22Rv1 (cell line): ENCODE measurements around the gene ZNF574.

Source experiments
- CTCF ChIP-seq: fragments of 450-650 bp; IDR thresholded peaks from 2 replicates; pipeline ENCODE4 v1.5.1; 2017; ENCODE audit warnings: mild to moderate bottlenecking
- ZFX ChIP-seq: fragments of 450-650 bp; IDR thresholded peaks from 2 replicates; pipeline ENCODE4 v1.6.1; 2017; ENCODE audit warnings: antibody characterized with exemption, borderline replicate concordance

GRCh38 chr19:42113641-42114348 lies 37.8 kb downstream of the ZNF574 start:
- no peak for TF ChIP-seq CTCF
- no peak for TF ChIP-seq ZFX
